H1 (cell line): ENCODE measurements around the gene GSPT1. TPM values are rescaled to one million over a fixed set of nuclear protein-coding genes. Genes with fewer than 3 reads are reported as not detected.

Experiments
- CTCF ChIA-PET: fragments of 300-600 bp; sonication (Branson Sonifier 250); formaldehyde crosslinking; loops from one replicate; lab custom pipeline; 2021; ENCODE audit not compliant: partially characterized antibody; lab: Charles Lee
- POLR2A ChIA-PET: fragments of 300-600 bp; sonication (Branson Sonifier 250); formaldehyde crosslinking; loops from one replicate; lab custom pipeline; 2021; ENCODE audit warnings: inconsistent platforms; ENCODE audit not compliant: partially characterized antibody; lab: Charles Lee
- DNase-seq, 2 experiments: peaks; one replicate each; pipeline versions ENCODE4 v3.0.0 to v3.0.0-alpha.2; 2010 to 2022; ENCODE audit warnings: low spot score in 2 of 2, low read depth in 1 of 2, mixed read lengths in 1 of 2
- FAIRE-seq: peaks from 2 replicates; lab custom pipeline; 2011; peaks lifted over from hg19 to GRCh38; lab: Jason Lieb, UNC
- H2AFZ ChIP-seq: 2 replicates; pipeline ENCODE4 v1.8.1; 2012; ENCODE audit warnings: low read length, inconsistent platforms
- H2AK5ac ChIP-seq: 2 replicates; pipeline ENCODE4 v1.6.1; 2013; ENCODE audit warnings: low read depth, low read length
- H2BK120ac ChIP-seq: replicated peaks from 2 replicates; pipeline ENCODE3; 2013; ENCODE audit warnings: low read depth, low read length, inconsistent platforms
- H2BK12ac ChIP-seq: 2 replicates; pipeline ENCODE4 v1.6.1; 2013; ENCODE audit warnings: low read depth, low read length
- H2BK15ac ChIP-seq: 2 replicates; pipeline ENCODE4 v1.6.1; 2013; ENCODE audit warnings: low read length
- H2BK20ac ChIP-seq: 2 replicates; pipeline ENCODE4 v1.6.1; 2013; ENCODE audit warnings: low read length
- H2BK5ac ChIP-seq: 2 replicates; pipeline ENCODE4 v1.6.1; 2013; ENCODE audit warnings: low read depth, low read length
- H3K14ac ChIP-seq: 2 replicates; pipeline ENCODE4 v1.6.1; 2013; ENCODE audit warnings: inconsistent platforms; ENCODE audit not compliant: insufficient read length
- H3K18ac ChIP-seq: 2 replicates; pipeline ENCODE4 v1.6.1; 2013; ENCODE audit warnings: low read length; ENCODE audit errors: extremely low read depth
- H3K23ac ChIP-seq: 2 replicates; pipeline ENCODE4 v1.6.1; 2013; ENCODE audit warnings: inconsistent platforms; ENCODE audit not compliant: insufficient read length
- H3K23me2 ChIP-seq: 2 replicates; pipeline ENCODE4 v1.6.1; 2013; ENCODE audit warnings: low read depth, low read length
- H3K27ac ChIP-seq: 2 replicates; pipeline ENCODE4 v1.6.1; 2011; ENCODE audit warnings: low read depth, low read length, inconsistent platforms
- H3K27me3 ChIP-seq, 4 experiments: replicated peaks in 1 of 4; 1 replicate in 1 of 4; 2 replicates in 3 of 4; pipeline versions ENCODE4 v1.6.1 to v1.8.1; 2011 to 2013; ENCODE audit warnings: low read length in 3 of 4, mild to moderate bottlenecking in 3 of 4, inconsistent platforms in 2 of 4, mixed read lengths in 2 of 4, moderate library complexity in 1 of 4; ENCODE audit not compliant: control insufficient read depth in 3 of 4, insufficient read depth in 3 of 4; ENCODE audit errors: extremely low read depth in 1 of 4
- H3K36me3 ChIP-seq, 4 experiments: 2 replicates each; pipeline versions ENCODE4 v1.6.1 to v1.8.1; 2011 to 2013; ENCODE audit warnings: mild to moderate bottlenecking in 4 of 4, low read length in 3 of 4, moderate library complexity in 2 of 4, control low read depth in 1 of 4, inconsistent platforms in 1 of 4; ENCODE audit not compliant: insufficient read depth in 4 of 4, control insufficient read depth in 2 of 4
- H3K4ac ChIP-seq: replicated peaks from 2 replicates; pipeline ENCODE3; 2013; ENCODE audit warnings: low read length, low read depth, mixed read lengths, inconsistent platforms; ENCODE audit not compliant: insufficient read length
- H3K4me1 ChIP-seq, 4 experiments: replicated peaks in 1 of 4; 1 replicate in 1 of 4; 2 replicates in 3 of 4; pipeline versions ENCODE4 v1.6.1 to v1.8.1; 2011 to 2013; ENCODE audit warnings: low read length in 3 of 4, inconsistent platforms in 2 of 4, mixed read lengths in 1 of 4; ENCODE audit not compliant: insufficient read depth in 4 of 4, control insufficient read depth in 3 of 4
- H3K4me2 ChIP-seq, 2 experiments: 2 replicates each; pipeline versions ENCODE4 v1.6.1 to v1.8.1; 2011 to 2013; ENCODE audit warnings: low read depth in 2 of 2, low read length in 2 of 2, control low read depth in 1 of 2, inconsistent platforms in 1 of 2, mild to moderate bottlenecking in 1 of 2; ENCODE audit not compliant: insufficient read depth in 1 of 2
- H3K4me3 ChIP-seq, 4 experiments: fragments of 200-600, 300-600 bp in 1 of 4; sonication (generic), shearing (Covaris generic), sonication (Bioruptor Twin) in 1 of 4; 2 replicates each; pipeline versions ENCODE4 v1.5.1 to v1.8.1; 2011 to 2016; ENCODE audit warnings: low read length in 4 of 4, low read depth in 3 of 4, control low read depth in 2 of 4, inconsistent platforms in 2 of 4, mild to moderate bottlenecking in 2 of 4, mixed read lengths in 1 of 4, moderate library complexity in 1 of 4; ENCODE audit not compliant: insufficient read depth in 2 of 4; ENCODE audit errors: extremely low read depth in 1 of 4
- H3K56ac ChIP-seq: replicated peaks from 2 replicates; pipeline ENCODE3; 2013; ENCODE audit warnings: low read depth, mild to moderate bottlenecking, mixed read lengths, low read length, inconsistent platforms; ENCODE audit not compliant: insufficient read length
- H3K79me1 ChIP-seq: 2 replicates; pipeline ENCODE4 v1.6.1; 2013; ENCODE audit warnings: low read depth, low read length, control low read depth
- H3K79me2 ChIP-seq, 2 experiments: 2 replicates each; pipeline versions ENCODE4 v1.6.1 to v1.8.1; 2012 to 2013; ENCODE audit warnings: low read length in 2 of 2, mild to moderate bottlenecking in 2 of 2, inconsistent platforms in 1 of 2; ENCODE audit not compliant: insufficient read depth in 2 of 2, control insufficient read depth in 1 of 2
- H3K9ac ChIP-seq, 4 experiments: replicated peaks in 1 of 4; 1 replicate in 1 of 4; 2 replicates in 3 of 4; pipeline versions ENCODE4 v1.6.1 to v1.8.1; 2011 to 2013; ENCODE audit warnings: low read depth in 3 of 4, low read length in 3 of 4, control low read depth in 2 of 4, mild to moderate bottlenecking in 2 of 4, moderate library complexity in 2 of 4, inconsistent platforms in 1 of 4; ENCODE audit errors: extremely low read depth in 1 of 4
- H3K9me3 ChIP-seq, 2 experiments: 2 replicates each; pipeline versions ENCODE4 v1.6.1 to v1.8.1; 2012 to 2013; ENCODE audit warnings: mild to moderate bottlenecking in 2 of 2, moderate library complexity in 2 of 2, control low read depth in 1 of 2, inconsistent platforms in 1 of 2, low read depth in 1 of 2, low read length in 1 of 2, mixed read lengths in 1 of 2; ENCODE audit not compliant: insufficient read depth in 2 of 2
- H4K20me1 ChIP-seq, 2 experiments: replicated peaks in 1 of 2; 2 replicates each; pipeline versions ENCODE3 to v1.8.1; 2011 to 2013; ENCODE audit warnings: inconsistent platforms in 2 of 2, low read length in 2 of 2, mild to moderate bottlenecking in 1 of 2; ENCODE audit not compliant: insufficient read depth in 2 of 2, control insufficient read depth in 1 of 2
- H4K5ac ChIP-seq: 2 replicates; pipeline ENCODE4 v1.6.1; 2013; ENCODE audit warnings: low read length, low read depth, mixed read lengths, inconsistent platforms; ENCODE audit not compliant: insufficient read length
- H4K8ac ChIP-seq: 2 replicates; pipeline ENCODE4 v1.8.0; 2013; ENCODE audit warnings: mild to moderate bottlenecking, moderate library complexity, low read length, inconsistent platforms; ENCODE audit not compliant: insufficient read depth; ENCODE audit errors: extremely low read depth
- H4K91ac ChIP-seq: replicated peaks from 2 replicates; pipeline ENCODE3; 2013; ENCODE audit warnings: low read length, mixed read lengths, inconsistent platforms; ENCODE audit not compliant: insufficient read length
- BACH1 ChIP-seq: IDR thresholded peaks from 2 replicates; pipeline ENCODE4 v1.6.1; 2012; ENCODE audit warnings: low read length, improper control_type of control experiment
- BCL11A ChIP-seq, 2 experiments: IDR thresholded peaks; one replicate each; pipeline ENCODE4 v1.6.1; 2011; ENCODE audit warnings: low read depth in 2 of 2, low read length in 2 of 2, mild to moderate bottlenecking in 2 of 2
- BRCA1 ChIP-seq: IDR thresholded peaks from 2 replicates; pipeline ENCODE4 v1.6.1; 2012; ENCODE audit warnings: low read depth, low read length, improper control_type of control experiment
- CEBPB ChIP-seq: IDR thresholded peaks from 2 replicates; pipeline ENCODE4 v1.6.1; 2012; ENCODE audit warnings: low read depth, low read length
- CHD1 ChIP-seq: IDR thresholded peaks from 2 replicates; pipeline ENCODE4 v1.6.1; 2012; ENCODE audit warnings: low read depth, low read length, improper control_type of control experiment
- CREB1 ChIP-seq: IDR thresholded peaks from 2 replicates; pipeline ENCODE4 v1.6.1; 2012; ENCODE audit warnings: inconsistent platforms
- CTBP2 ChIP-seq: IDR thresholded peaks from 2 replicates; pipeline ENCODE4 v1.7.0; 2011; ENCODE audit warnings: borderline replicate concordance, mild to moderate bottlenecking, moderate library complexity, mixed read lengths, low read length; ENCODE audit not compliant: insufficient read depth, insufficient read length
- MAFK ChIP-seq: IDR thresholded peaks from 2 replicates; pipeline ENCODE4 v1.6.1; 2012; ENCODE audit warnings: low read depth, mild to moderate bottlenecking, improper control_type of control experiment, low read length
- POLR2A ChIP-seq, 2 experiments: IDR thresholded peaks; 1 replicate in 1 of 2; 2 replicates in 1 of 2; pipeline ENCODE4 v1.6.1; 2011; ENCODE audit warnings: low read depth in 2 of 2, low read length in 2 of 2, mild to moderate bottlenecking in 2 of 2; ENCODE audit errors: control extremely low read depth in 1 of 2
- POLR2AphosphoS5 ChIP-seq: IDR thresholded peaks from 2 replicates; pipeline ENCODE4 v1.6.1; 2011; ENCODE audit warnings: low read depth, low read length
- POU5F1 ChIP-seq: IDR thresholded peaks from 2 replicates; pipeline ENCODE4 v1.6.1; 2011; ENCODE audit warnings: low read depth, mild to moderate bottlenecking, low read length, moderate library complexity
- SP2 ChIP-seq: IDR thresholded peaks from 2 replicates; pipeline ENCODE4 v1.6.1; 2012; ENCODE audit warnings: mild to moderate bottlenecking, low read length, inconsistent platforms
- TBP ChIP-seq: IDR thresholded peaks from 2 replicates; pipeline ENCODE4 v1.6.1; 2011; ENCODE audit warnings: low read depth, low read length, improper control_type of control experiment
- TEAD4 ChIP-seq: IDR thresholded peaks from 2 replicates; pipeline ENCODE4 v1.6.1; 2012; ENCODE audit warnings: low read depth, low read length, inconsistent platforms, mixed read lengths
- YY1 ChIP-seq: IDR thresholded peaks from 2 replicates; pipeline ENCODE4 v1.6.1; 2011; ENCODE audit warnings: low read depth, mild to moderate bottlenecking, low read length
- WGBS, 2 experiments: shearing (Covaris generic) in 1 of 2; methylation state at CpG; one replicate each; pipeline versions ENCODE4 v1.1.6 to v1.1.7; 2013 to 2015; ENCODE audit warnings: low lambda C conversion rate in 2 of 2, mixed read lengths in 2 of 2, inconsistent platforms in 1 of 2, low coverage in 1 of 2, missing lambda C conversion rate in 1 of 2; ENCODE audit not compliant: insufficient replicate concordance in 2 of 2, insufficient coverage in 1 of 2, insufficient read length in 1 of 2; ENCODE audit errors: extremely low coverage in 1 of 2, missing lambda C conversion rate in 1 of 2; 5-methylcytosine and 5-hydroxymethylcytosine counted together
- polyA plus RNA-seq, 7 experiments: library from polyadenylated mRNA; depleted of rRNA in 3 of 7; stranded (reverse) in 5 of 7; unstranded in 2 of 7; fragments of >200 nt in 5 of 7; fragments of 200-250 nt in 2 of 7; gene quantifications; 1 replicate in 5 of 7; 2 replicates in 1 of 7; 4 replicates in 1 of 7; pipeline versions ENCODE4 v1.2.1 to v1.2.3, GENCODE V29; 2011 to 2013; ENCODE audit warnings: missing spikeins in 2 of 7, mixed read lengths in 2 of 7
- total RNA-seq: library from RNA; stranded (reverse); fragmentation: NEBNext Ultra II Directional; extraction: Animal tissue kit (Norgen Biotek cat#: 25700); gene quantifications from 2 replicates; pipeline ENCODE4 v1.2.1, GENCODE V29; 2021
- TF ChIP-seq, protein P1 (sequence below): IDR thresholded peaks from 2 replicates; pipeline ENCODE4 v1.6.1; 2012; ENCODE audit warnings: inconsistent platforms

The GSPT1 gene
- total and polyA plus RNA-seq, 2 of the 8 experiments (the other 6 are each of a cell fraction or from before 2014, with no cell fraction given): 51.0 to 204 TPM

DNA sequence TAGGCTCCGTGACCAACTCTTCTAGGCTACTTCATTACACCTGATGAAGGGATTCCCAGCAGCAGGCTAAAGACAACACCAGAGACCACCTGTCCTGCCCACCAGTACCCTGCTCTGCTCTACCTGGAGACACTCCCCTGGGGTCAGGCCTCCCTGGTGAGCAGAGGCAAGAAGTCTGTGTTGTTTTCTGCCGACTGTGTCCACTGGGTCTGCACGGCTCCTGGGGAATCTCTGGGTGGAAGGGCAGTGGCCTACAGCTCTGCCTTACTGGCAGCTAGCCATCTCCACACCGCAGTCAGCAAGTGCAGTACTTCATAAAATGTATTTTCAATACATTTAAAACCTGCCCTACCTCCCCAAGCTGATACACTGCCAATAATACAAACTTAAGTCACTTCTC, 71.3 kb downstream of the GSPT1 start:
- Histone ChIP-seq H3K9ac (no peak overlapping the region), H3K36me3 (peaks cover 57 to 97% (median 84%) of the 10 kb centered on the region in 4 experiments), H2BK120ac (no peak overlapping the region), H3K18ac (no peak overlapping the region), H2BK5ac (no peak overlapping the region), H2BK20ac (no peak overlapping the region), H3K27ac (no peak overlapping the region), H2BK15ac (no peak overlapping the region), H2AFZ (no peak overlapping the region), H3K23me2 (no peaks in the 10 kb centered on the region), H3K4me3 (no peak overlapping the region), H4K8ac (no peak overlapping the region), H4K91ac (no peak overlapping the region), H3K79me1 (peaks cover 11% of the 10 kb centered on the region), H3K4me2 (no peak overlapping the region), H3K9me3 (no peaks in the 10 kb centered on the region), H2BK12ac (no peak overlapping the region), H3K79me2 (peaks cover 0 to 48% of the 10 kb centered on the region in 2 experiments), H3K14ac (no peak overlapping the region), H3K4ac (no peak overlapping the region), H4K5ac (no peak overlapping the region), H3K27me3 (no peaks in the 10 kb centered on the region), H3K4me1 (no peaks in the 10 kb centered on the region), H3K56ac (no peak overlapping the region), H4K20me1 (peaks cover 11 to 24% of the 10 kb centered on the region in 2 experiments), H3K23ac (no peak overlapping the region), H2AK5ac (no peak overlapping the region)
- TF ChIP-seq CTBP2: no peak
- TF ChIP-seq MAFK: no peak
- TF ChIP-seq POLR2AphosphoS5: no peak
- TF ChIP-seq YY1: no peak
- TF ChIP-seq SP2: no peak
- no peak for TF ChIP-seq BRCA1
- no peak for TF ChIP-seq CHD1
- no peak for TF ChIP-seq BACH1
- TF ChIP-seq CREB1: no peak
- no peak for TF ChIP-seq POLR2A (IDR thresholded peaks at IDR 0.05; ENCODE audit: control extremely low read depth in 1 of 2, low read depth in 2 of 2, low read length in 2 of 2)
- TF ChIP-seq POU5F1: no peak
- TF ChIP-seq, protein P1, sequence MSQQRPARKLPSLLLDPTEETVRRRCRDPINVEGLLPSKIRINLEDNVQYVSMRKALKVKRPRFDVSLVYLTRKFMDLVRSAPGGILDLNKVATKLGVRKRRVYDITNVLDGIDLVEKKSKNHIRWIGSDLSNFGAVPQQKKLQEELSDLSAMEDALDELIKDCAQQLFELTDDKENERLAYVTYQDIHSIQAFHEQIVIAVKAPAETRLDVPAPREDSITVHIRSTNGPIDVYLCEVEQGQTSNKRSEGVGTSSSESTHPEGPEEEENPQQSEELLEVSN: no peak
- no peak for TF ChIP-seq TEAD4
- TF ChIP-seq BCL11A (IDR thresholded peaks at IDR 0.05; ENCODE audit: low read depth in 2 of 2, low read length in 2 of 2): no peak
- no peak for TF ChIP-seq TBP
- TF ChIP-seq CEBPB: no peak
- FAIRE-seq (no peak), DNase-seq (no peak)
- POLR2A ChIA-PET: interaction anchor here (0.6 to 7.3 kb wide), 4 partner anchors 8 to 78 kb away, joined by 3 to 59 read pairs (median 4); no protein-coding TSS in a partner anchor
- WGBS, 2 experiments: 79% methylated on average over 4 of the region's 4 CpGs; no CpG with 5 or more reads in 1 of the 2 experiments
- CTCF ChIA-PET: interaction anchor here (0.9 kb wide), 1 partner anchor 14 kb away, joined by 4 read pairs; no protein-coding TSS in a partner anchor
